Stimulated activated CD8-positive, alpha-beta memory T cell treated with anti-CD3 and anti-CD28 coated beads, Interleukin-12 subunit alpha, Interleukin-12 subunit beta, amount 100 ng/mL, for 1 hour (primary cell): ENCODE data around the gene TRIM52.

Experiments used
- DNase-seq: peaks from one replicate; pipeline ENCODE4 v3.0.0-alpha.2; 2020; ENCODE audit warnings: low read depth

The TRIM52 gene

GRCh38 chr5:181233801-181234454 is 27.0 kb downstream of the TRIM52 start:
- DNase-seq = no peak

- no peak for DNase-seq
Measured at GRCh38 chr5:181233088-181233800, 27.7 kb downstream of the TRIM52 start.

DNA sequence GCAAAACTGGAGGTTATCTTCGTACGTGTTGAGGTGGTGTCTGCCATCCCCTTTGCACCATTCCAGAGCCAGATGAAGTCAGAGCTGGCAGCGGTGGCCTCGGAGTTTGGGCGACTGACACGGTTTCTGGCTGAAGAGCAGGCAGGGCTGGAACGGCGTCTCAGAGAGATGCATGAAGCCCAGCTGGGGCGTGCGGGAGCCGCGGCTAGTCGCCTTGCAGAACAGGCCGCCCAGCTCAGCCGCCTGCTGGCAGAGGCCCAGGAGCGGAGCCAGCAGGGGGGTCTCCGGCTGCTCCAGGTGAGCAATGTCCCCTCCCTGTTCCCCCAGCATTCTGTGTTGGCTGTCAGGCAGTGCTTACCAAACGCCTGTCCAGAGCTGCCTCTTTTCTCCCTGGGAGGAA is 28.4 kb downstream of the TRIM52 start:
- DNase-seq = no peak

DNA sequence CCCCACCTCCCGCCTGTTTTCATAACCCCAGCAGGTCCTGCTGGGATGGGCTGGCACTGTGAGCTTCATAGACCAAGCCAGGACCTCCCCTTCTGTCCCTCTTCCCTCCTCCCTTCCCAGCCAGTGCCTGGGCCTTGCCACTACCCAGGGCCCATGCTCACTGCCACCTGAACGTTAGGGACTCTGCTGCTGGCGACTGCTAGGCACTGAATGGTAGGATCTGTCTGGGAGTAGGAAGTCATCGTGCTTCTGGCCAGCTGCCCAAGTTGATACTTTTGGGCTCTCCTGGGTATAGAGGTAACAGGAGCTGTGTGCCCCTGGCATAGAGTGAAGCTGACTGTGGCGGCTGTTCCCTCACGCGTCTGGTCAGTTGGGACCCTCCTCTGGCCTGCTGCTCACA is 29.5 kb downstream of the TRIM52 start:
- no peak for DNase-seq

DNA sequence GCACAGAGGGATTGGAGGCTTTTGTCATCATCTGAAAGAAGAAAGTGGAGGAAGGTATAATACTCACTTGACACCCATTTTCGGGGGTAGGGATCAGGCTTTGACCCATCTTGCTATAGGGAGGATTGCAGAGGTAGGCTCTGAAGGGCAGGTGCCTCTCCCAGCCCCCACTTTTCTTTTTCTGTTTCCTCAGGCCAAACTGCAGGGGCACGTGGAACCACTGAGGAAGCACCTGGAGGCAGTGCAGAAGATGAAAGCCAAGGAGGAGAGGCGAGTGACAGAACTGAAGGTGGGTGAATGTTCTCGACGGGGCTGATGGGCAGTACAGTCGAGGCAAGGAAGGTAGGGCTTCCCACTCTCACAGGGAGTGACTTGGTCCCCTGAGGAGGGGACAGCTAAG is 30.4 kb downstream of the TRIM52 start:
- DNase-seq = no peak

GRCh38 chr5:181229996-181230395 is 30.9 kb downstream of the TRIM52 start:
- DNase-seq = no peak

- DNase-seq = no peak
Measured at GRCh38 chr5:181224390-181225229, 36.3 kb downstream of the TRIM52 start.

GRCh38 chr5:181223729-181224389 is 37.1 kb downstream of the TRIM52 start:
- DNase-seq = no peak

DNA sequence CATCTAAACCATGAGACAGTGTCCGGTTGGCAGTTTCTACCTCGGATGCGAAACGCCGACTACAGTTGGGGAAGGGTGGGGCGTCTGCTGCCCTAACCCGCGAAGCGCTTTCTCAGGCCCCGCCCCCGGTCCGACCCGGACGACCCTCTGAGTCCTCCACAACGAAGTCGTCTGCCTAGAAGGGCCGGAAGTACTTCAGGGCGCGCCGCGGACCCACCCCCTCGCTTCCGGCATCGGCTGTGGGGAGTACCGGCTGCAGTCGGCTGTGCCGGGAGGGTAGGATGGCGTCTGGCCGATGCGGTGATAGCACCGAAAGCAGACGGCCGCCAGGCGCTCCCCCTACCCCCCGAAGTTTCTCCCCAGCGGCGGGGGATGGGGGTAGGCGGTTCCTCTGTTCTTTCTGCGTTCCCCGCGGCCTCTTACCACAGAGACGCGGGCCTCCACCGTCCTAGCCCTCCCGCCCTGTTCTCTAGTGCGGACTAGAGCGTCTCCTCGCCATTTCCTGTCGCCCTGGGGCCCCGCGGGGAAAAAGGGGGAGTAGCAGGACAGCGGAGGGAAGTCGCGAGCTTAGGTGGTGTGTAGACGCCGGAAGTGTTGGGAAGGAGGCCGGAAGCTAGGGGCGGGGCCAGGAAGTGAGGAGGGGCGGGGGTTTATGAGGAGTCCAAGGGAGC is 37.8 kb downstream of the TRIM52 start, which contains the start of gene TRIM41:
Gene TRIM41 (plus strand): TSS at position 224 of the 671 bp plus-strand sequence. CDS start 719 bp downstream, outside the sequence.
- DNase-seq = peak; percentile 97

DNA sequence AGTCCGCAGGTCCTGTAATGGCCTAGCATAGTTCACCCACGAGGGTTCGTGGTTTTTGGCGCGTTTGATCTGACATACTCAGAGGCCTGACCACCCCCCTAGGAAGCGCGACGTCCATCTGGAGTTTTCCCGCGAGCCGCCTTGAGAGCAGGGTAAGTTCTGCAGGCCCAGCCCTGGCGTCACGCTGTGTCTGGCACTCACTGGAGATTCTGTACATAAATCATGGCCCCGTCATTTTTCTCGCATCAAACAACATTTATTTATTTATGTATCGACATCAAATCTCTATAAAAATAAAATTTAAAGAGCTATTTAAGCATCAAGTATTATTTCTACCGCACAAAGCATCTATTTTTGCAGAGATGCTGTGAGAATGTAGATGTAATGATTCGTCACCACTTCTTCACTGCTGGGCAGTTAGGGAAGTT is 38.3 kb downstream of the TRIM52 start:
- no peak for DNase-seq

DNA sequence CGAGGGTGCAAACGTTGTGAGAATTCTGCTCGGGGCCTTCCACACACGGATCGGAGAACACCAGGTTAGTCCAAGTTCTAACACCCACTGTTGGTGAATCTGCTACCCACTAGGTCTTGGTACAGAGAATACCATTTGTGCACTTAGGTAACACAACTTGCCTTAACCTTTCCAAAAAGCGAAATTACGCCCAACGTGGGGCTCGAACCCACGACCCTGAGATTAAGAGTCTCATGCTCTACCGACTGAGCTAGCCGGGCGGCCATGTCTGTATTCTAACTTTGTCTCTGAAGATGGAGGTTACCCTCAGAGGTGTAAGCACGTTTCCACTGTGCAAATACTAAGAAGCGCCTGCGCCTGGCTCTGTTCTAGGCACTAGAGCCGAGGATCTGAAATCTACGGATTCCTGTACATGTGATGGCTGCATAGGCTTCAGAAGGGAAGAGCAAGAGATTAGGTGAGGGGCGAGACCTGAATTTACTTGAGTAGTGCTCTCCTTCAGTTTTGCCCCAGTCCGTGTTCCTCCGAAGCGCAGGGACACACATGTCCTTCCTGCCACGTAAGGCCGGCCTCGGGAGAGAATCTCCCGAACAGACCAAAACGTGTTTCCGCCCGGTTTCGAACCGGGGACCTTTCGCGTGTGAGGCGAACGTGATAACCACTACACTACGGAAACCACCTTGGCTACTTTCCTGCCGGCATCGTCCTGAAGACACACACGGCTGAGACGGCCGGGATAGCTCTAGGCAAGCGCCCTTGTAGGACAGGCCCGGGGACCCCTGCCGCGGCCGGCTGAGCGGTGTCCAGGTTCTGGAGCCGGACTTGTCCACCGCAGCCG is 38.9 kb downstream of the TRIM52 start:
- DNase-seq = peak; percentile 96

DNA sequence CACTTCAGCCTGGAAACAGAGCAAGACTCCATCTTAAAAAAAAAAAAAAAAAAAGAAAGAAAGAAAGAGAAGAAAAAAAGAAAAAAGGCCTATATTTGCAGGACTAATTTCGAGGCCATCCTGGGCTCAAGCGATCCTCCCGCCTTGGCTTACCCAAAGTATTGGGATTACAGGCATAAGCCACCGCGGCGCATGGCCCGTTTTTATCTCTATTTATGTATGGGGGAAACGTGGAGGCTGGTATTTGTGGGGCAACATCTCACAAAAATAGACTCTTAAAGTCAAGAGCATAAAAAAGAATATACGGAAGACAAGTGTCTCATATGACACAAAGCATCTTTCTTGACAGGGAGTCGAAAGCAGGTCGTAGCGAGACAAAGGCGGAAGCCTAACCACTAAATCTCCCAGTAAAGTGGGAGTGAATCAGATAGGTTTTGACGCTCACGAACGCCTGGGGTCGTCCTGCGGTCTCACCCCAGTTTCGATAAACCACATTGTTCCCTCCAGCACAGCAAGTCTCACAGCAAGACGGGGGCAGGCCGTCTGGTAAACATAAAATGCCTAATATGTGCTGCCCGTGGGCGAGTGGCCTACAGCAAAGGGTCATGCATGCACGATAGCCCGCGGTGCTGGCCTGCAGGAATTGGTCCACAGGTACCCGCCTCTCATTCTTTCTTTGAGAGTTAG is 39.7 kb downstream of the TRIM52 start:
- DNase-seq = no peak

DNA sequence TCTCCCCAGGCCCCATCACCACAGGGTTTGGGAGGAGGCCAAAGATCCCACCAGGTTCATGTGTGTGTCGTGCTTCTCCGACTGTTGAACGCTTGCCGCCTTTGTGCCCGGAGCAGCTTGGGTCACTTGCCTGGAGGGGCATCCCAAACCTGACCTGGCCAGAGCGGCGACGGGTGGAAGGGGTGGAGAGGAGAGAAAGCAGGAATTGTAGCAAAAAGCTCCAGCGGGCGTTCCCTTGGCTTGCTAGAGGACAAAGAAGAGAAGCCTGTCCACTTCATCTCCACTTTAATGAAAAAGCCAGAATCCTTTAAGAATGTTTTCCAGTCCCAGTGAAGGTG is 40.8 kb downstream of the TRIM52 start:
- DNase-seq = no peak

DNA sequence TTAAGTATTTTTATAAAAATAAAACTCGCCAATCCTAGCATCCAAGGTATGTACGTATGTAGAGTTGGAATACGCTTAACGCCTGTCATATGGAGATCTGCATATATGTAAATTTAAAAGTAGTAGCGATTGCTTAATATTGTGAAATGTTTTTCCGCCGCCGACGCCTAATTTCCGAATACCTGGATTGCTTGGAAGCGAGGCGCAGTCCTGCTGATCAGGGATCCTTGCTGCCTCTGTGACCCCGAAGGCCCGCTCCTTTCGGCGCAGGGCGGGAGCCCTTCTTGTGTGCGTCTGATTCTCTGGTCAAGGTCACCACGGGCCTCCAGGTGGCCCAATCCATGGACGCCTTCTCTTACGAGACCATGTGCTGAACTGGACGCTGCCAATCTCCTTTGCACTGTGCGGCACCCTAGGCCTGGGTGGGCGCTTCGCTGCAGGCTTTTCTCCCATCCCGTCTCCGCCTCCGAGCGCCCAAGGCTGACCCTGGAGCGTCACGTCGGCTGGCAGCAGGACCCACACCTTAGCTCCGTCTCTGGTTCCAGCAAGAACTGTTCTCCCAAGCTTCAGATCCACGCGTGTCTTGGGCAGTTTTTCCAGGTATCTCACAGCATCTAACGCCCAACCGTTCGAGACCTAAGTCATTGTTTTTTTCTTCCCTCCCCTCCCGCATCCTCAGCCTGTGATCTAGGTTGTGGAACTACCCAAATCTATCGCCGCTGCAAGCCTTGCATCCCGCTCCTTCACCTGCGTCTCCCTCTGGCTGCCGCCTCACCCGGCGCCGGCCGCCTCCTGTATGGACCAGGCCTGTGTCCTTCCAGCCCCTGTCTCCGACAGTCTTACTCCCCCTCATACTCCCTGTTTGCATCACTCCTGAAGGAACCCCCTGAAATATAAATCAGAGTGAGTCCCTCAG is 41.4 kb downstream of the TRIM52 start:
- no peak for DNase-seq

DNA sequence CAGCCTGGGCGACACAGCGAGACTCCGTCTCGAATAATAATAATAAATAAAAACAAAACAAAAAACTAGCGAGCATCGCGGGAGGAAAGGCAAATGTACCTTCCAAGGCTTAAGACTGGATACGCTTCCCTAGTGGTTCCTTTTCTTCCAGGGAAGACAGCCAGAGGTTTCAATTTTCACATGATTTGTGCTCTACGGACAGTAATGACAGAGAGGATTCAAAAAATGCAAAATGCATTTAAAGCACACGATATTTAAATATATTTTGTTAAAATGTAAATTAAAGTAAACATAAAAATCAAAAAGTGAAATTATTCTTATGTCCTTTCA is 42.2 kb downstream of the TRIM52 start:
- DNase-seq = no peak

DNA sequence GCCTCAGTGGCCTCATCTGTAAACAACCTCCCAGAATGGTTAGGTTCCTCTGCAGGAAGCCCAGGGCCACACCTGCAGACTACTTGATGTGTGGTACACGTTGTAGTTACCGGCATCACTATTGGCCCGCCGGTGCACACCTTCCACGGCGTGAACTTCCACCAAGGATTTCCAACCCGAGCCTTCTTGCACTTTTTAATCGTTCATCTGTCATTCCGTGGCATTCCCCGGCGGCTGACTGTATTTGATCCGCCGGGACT is 43.2 kb downstream of the TRIM52 start:
- no peak for DNase-seq

GRCh38 chr5:181217111-181217802 is 43.7 kb downstream of the TRIM52 start:
- DNase-seq = no peak

DNA sequence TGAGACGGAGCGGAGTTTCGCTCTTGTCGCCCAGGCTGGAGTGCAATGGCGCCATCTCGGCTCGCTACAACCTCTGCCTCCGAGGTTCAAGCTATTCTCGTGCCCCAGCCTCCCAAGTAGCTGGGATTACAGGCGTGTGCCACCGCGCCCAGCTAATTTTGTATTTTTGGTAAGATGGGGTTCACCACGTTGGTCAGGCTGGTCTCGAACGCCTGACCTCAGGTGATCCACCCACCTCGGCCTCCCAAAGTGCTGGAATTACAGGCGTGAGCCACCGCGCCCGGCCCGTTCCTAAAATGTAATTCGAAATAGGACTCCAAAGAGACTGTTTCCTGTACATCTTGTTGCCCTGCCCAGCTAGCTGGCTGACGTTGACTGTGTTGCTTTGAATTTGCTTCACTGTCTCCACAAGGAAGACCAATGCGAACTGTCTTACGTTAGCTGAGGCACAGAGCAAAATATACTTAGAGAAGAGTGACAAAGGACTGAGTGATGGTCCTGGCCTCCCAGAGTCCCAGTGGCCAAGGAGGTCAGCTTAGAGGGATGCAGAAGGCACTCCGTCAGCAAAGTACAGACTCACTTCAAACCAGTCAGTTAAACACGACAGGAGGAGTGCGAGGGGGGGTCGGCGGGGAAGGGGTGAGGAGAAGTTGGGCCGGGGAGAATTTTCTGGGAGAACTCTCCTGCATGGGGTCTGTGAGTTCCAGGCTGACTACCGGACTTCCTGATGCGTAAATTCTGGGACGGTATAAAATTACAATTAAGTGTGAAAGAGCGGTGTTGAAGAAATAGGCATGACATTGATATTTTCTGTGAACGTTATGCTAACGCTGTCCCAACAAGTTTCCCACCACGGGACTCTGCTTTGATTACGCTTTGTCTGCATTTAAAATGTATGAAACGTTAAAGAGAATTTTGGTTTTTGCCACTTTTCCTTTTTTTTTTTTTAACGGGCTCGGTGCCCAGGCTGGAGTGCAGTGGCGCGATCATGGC is 44.6 kb downstream of the TRIM52 start:
- DNase-seq = no peak
